Heart left ventricle (tissue), 16 donors: Measurements from ENCODE around the gene SMARCA5. TPM values are rescaled to one million over a fixed set of nuclear protein-coding genes. Genes with fewer than 3 reads are reported as not detected.
"Not testable (repeated sequence)": the region's sequence is repeated elsewhere in the genome, so short reads cannot be mapped to it uniquely, and the experiment has no call there.

ENCODE experiments used
- ATAC-seq, 4 donors: fragments of 200-7000 bp; cut with Tn5 transposase; one replicate each; pipeline ENCODE4 v1.9.1; 2020 to 2022; ENCODE audit warnings: moderate library complexity in 4 of 4, mild to moderate bottlenecking in 3 of 4, moderate number of reproducible peaks in 1 of 4
- DNase-seq, 5 donors: peaks; one replicate each; pipeline ENCODE4 v3.0.0-alpha.2; 2020
- H3K27ac ChIP-seq, 12 donors: fragments of 200-600 bp; sonication (generic) in 4 of 12; one replicate each; pipeline versions ENCODE4 v1.5.0 to v1.8.0; 2016 to 2022; ENCODE audit warnings: mild to moderate bottlenecking in 2 of 12
- H3K27me3 ChIP-seq, 9 donors: fragments of 200-600 bp; sonication (generic) in 2 of 9; one replicate each; pipeline versions ENCODE4 v1.5.1 to v1.8.0; 2016 to 2022; ENCODE audit warnings: mild to moderate bottlenecking in 3 of 9
- H3K36me3 ChIP-seq, 9 donors: fragments of 200-600 bp; sonication (generic) in 2 of 9; one replicate each; pipeline versions ENCODE4 v1.5.0 to v1.8.0; 2018 to 2022; ENCODE audit warnings: mild to moderate bottlenecking in 2 of 9
- H3K4me1 ChIP-seq, 12 donors: fragments of 200-600 bp; sonication (generic) in 4 of 12; one replicate each; pipeline versions ENCODE4 v1.5.0 to v1.8.0; 2016 to 2022; ENCODE audit warnings: mild to moderate bottlenecking in 3 of 12
- H3K4me3 ChIP-seq, 12 donors: fragments of 200-600 bp; sonication (generic) in 4 of 12; one replicate each; pipeline versions ENCODE4 v1.5.0 to v1.8.0; 2017 to 2022; ENCODE audit warnings: mild to moderate bottlenecking in 9 of 12, moderate library complexity in 4 of 12
- H3K9me3 ChIP-seq, 12 donors: fragments of 200-600 bp; sonication (generic) in 4 of 12; one replicate each; pipeline versions ENCODE4 v1.5.0 to v1.8.0; 2016 to 2022; ENCODE audit warnings: mild to moderate bottlenecking in 1 of 12
- CTCF ChIP-seq, 12 donors: fragments of 200-600 bp; sonication (generic) in 4 of 12; IDR thresholded peaks; one replicate each; pipeline versions ENCODE4 v1.5.0 to v1.8.0; 2018 to 2022; ENCODE audit warnings: antibody characterized with exemption in 12 of 12, mild to moderate bottlenecking in 5 of 12
- POLR2A ChIP-seq, 2 donors: fragments of 450-650 bp; IDR thresholded peaks; one replicate each; pipeline ENCODE4 v1.6.1; 2017; ENCODE audit warnings: antibody characterized with exemption in 2 of 2, mild to moderate bottlenecking in 2 of 2, moderate library complexity in 2 of 2
- WGBS, 4 donors: extraction: QIAGEN DNeasy Blood & Tissue Kit in 2 of 4; methylation state at CpG; one replicate each; pipeline versions ENCODE4 v1.1.5 to v1.1.7; 2013 to 2018; 5-methylcytosine and 5-hydroxymethylcytosine counted together
- intact Hi-C, 10 donors: fragments of 100-400 bp; cut with DNase I; formaldehyde crosslinking; loops; one replicate each; pipeline versions ENCODE4 v1.11.1 to v1.14.2; 2022
- polyA plus RNA-seq, 2 donors: library from polyadenylated mRNA; stranded (reverse); fragments of 200-250 nt; gene quantifications; one replicate each; pipeline ENCODE4 v1.2.3, GENCODE V29; 2013
- total RNA-seq, 9 donors: library from RNA; depleted of rRNA in 2 of 9; stranded (reverse); fragments of >200 nt in 2 of 9; fragmentation: NEBNext Ultra II Directional in 3 of 9; extraction: Animal tissue kit (Norgen Biotek cat#: 25700) in 3 of 9; gene quantifications; one replicate each; pipeline versions ENCODE4 v1.1.0 to v1.2.4, GENCODE V29; 2016 to 2023
- donor health status: ischemic (EF 13 %, LVEDD 7.1; RV severe dilation, severe dysfunction).
- donor health status: healthy with polysubstance abuse.
- donor health status: DM: no; HTN: yes; CAD: no.
- donor health status: DM: no; HTN: no; CAD: no.
- donor health status: ischemic (EF 25% LVEDD 6.9; RV normal size, moderate dysfunction).
- donor health status: ischemic (EF 25% LVEDD 5.7; RV mildly dilated, moderate dysfunction).
- donor health status: healthy.
- donor health status: DM: yes; HTN: yes; CAD: no.
- donor health status: ischemic (EF 35%, LVEDD 5.7; RV mildly dilated, moderate dysfunction).
- donor health status: nonischemic (EF 11% LVEDD 7.7; RV severe dilation, severe dysfunction).
- donor health status: DM: yes; HTN: yes; CAD: no.
- donor health status: PGD.
- donor health status: ischemic (EF 29% LVEDD 5.4; RV normal size, mild dysfunction).
- donor health status: nonischemic (EF 23%, LVEDD 6.1; RV moderate dilation, normal function).

The SMARCA5 gene
- total and polyA plus RNA-seq, 11 donors = 9.1 to 36.3 (median 29.2) TPM

DNA sequence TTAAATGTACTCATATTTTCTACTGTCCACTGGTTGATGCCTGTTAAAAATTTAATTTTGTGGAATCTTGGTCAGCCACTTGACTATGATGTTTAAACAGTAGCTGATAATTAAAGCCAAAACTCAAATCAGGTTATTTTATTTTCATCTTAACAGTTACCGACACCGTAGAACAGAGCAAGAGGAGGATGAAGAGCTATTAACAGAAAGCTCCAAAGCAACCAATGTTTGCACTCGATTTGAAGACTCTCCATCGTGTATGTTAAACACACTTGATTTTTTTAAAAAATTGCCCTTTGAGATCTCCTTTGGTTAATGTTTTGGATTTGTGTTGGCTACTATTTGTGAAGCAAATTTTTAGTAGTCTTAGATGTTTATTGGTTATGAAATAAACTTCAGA is 10.7 kb downstream of the SMARCA5 start:
- H3K4me3 ChIP-seq = no peak overlapping the region
- no peak for TF ChIP-seq CTCF (IDR thresholded peaks at IDR 0.05)
- no peak for TF ChIP-seq POLR2A (IDR thresholded peaks at IDR 0.05)
- H3K27ac ChIP-seq = no peak overlapping the region
- ATAC-seq = no peak
- intact Hi-C loops = no loop called here
- H3K36me3 ChIP-seq = peaks cover 0 to 100% (median 90%) of the 10 kb centered on the region in 9 donors
- no peaks in the 10 kb centered on the region for H3K27me3 ChIP-seq
- H3K4me1 ChIP-seq = peaks cover 0 to 37% (median 21%) of the 10 kb centered on the region in 12 donors
- WGBS, 4 donors = 89 to 90% (median 90%) methylated on average over 4 of the region's 4 CpGs
- H3K9me3 ChIP-seq = no peaks in the 10 kb centered on the region
- DNase-seq = no peak

DNA sequence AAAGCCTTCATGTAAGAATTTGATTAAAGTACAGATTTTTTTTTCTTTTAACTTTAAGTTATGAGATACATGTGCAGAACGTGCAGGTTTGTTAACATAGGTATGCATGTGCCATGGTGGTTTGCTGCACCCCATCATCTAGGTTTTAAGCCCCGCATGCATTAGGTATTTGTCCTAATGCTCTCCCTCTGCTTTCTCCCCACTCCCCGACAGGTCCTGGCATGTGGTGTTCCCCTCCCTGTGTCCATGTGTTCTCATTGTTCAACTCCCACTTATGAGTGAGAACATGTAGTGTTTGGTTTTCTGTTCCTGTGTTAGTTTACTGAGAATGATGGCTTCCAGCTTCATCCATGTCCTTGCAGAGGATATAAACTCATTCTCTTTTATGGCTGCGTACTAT is 14.5 kb downstream of the SMARCA5 start:
- ATAC-seq, DNase-seq, H3K27me3 ChIP-seq, H3K4me3 ChIP-seq, H3K9me3 ChIP-seq, H3K27ac ChIP-seq, intact Hi-C loops: not testable (repeated sequence)
- H3K36me3 ChIP-seq = peaks cover 0 to 100% (median 95%) of the 10 kb centered on the region in 9 donors
- WGBS, 4 donors = 89 to 90% (median 89%) methylated on average over 4 of the region's 4 CpGs
- H3K4me1 ChIP-seq = peaks cover 0 to 25% (median 4%) of the 10 kb centered on the region in 12 donors

- Histone ChIP-seq H3K4me3 (no peak overlapping the region), H3K27ac (no peak overlapping the region), H3K36me3 (peaks cover 0 to 100% (median 97%) of the 10 kb centered on the region in 9 donors), H3K27me3 (no peaks in the 10 kb centered on the region), H3K9me3 (no peaks in the 10 kb centered on the region), H3K4me1 (peaks cover 0 to 15% (median 4%) of the 10 kb centered on the region in 12 donors)
- ATAC-seq = peak in 1 of 4 donors; percentile 55
- WGBS, 4 donors = 16 to 38% (median 27%) methylated on average over 1 of the region's 1 CpG
- intact Hi-C loops = no loop called here
- no peak for DNase-seq
- TF ChIP-seq CTCF (IDR thresholded peaks at IDR 0.05) (peak in 11 of 12 donors; percentile 11 to 57 (median 30)), POLR2A (IDR thresholded peaks at IDR 0.05) (no peak)
Observed at GRCh38 chr4:143531380-143531779, 17.9 kb downstream of the SMARCA5 start.

DNA sequence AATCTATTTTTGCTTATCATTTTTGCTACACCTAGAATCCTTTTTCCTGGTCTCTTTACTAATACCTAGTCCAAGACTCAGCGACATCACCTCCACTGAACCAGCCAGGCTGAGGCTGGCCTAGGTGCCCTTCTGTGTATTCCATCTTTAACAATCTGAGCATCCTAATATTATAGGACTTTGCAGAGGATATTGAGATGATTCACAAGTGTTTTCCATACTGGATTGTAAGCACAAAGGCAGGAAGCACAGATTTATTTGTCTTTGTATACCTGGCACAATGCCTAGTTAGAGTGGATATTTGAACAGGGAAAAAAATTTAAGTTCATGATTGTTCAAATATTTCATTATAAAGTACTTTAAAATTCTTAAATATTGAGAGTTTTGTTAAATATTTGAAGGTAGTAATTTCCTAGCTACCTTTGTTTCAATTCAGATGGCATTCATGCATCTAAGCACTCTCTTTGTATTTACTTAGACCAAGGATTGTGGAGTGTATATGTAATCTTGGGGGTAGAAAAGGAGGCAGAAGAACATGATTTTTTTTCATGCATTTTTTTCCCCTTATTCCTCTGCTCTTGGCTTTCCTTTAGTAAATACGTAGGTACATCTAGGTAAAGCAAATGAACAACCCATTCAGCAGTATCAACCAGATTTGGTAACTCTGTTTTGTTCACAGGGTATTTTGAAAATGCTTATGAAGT is 18.4 kb downstream of the SMARCA5 start:
- TF ChIP-seq POLR2A (IDR thresholded peaks at IDR 0.05) = no peak
- peak in 1 of 12 donors; percentile 2 for TF ChIP-seq CTCF (IDR thresholded peaks at IDR 0.05)
- Histone ChIP-seq H3K4me3 (no peak overlapping the region), H3K4me1 (peaks cover 0 to 15% (median 4%) of the 10 kb centered on the region in 12 donors), H3K36me3 (peaks cover 0 to 100% (median 97%) of the 10 kb centered on the region in 9 donors), H3K27me3 (no peaks in the 10 kb centered on the region), H3K9me3 (no peaks in the 10 kb centered on the region), H3K27ac (no peak overlapping the region)
- ATAC-seq (peak in 2 of 4 donors; percentile 13 to 26), DNase-seq (no peak)
- WGBS, 4 donors = 74 to 85% (median 79%) methylated on average over 2 of the region's 2 CpGs
- intact Hi-C loops = no loop called here
